Sigmoid colon (tissue), 7 donors: ENCODE data around the gene ETS2. TPM values are rescaled to one million over a fixed set of nuclear protein-coding genes. Genes with fewer than 3 reads are reported as not detected.

Experiments used
- DNase-seq: peaks from one replicate; pipeline ENCODE4 v3.0.0-alpha.2; 2019
- H3K27ac ChIP-seq, 4 donors: fragments of 200-600 bp; sonication (generic); one replicate each; pipeline ENCODE4 v1.5.1; 2016 to 2019; ENCODE audit warnings: mild to moderate bottlenecking in 1 of 4
- H3K27me3 ChIP-seq, 3 donors: fragments of 200-600 bp; sonication (generic); one replicate each; pipeline ENCODE4 v1.5.1; 2019; ENCODE audit warnings: mild to moderate bottlenecking in 1 of 3
- H3K36me3 ChIP-seq, 4 donors: fragments of 200-600 bp; sonication (generic); one replicate each; pipeline ENCODE4 v1.5.1; 2016 to 2019
- H3K4me1 ChIP-seq, 4 donors: fragments of 200-600 bp; sonication (generic); one replicate each; pipeline ENCODE4 v1.5.1; 2017 to 2019
- H3K4me3 ChIP-seq, 4 donors: fragments of 200-600 bp; sonication (generic); one replicate each; pipeline ENCODE4 v1.5.1; 2017 to 2019; ENCODE audit warnings: mild to moderate bottlenecking in 2 of 4, moderate library complexity in 1 of 4
- H3K9me3 ChIP-seq, 4 donors: fragments of 200-600 bp in 3 of 4; sonication (generic) in 3 of 4; one replicate each; pipeline versions ENCODE4 v1.5.1 to v1.6.1; 2013 to 2019
- EP300 ChIP-seq, 4 donors: sonication (generic); formaldehyde crosslinking; IDR thresholded peaks; one replicate each; pipeline ENCODE4 v1.6.1; 2017; ENCODE audit warnings: antibody characterized with exemption in 4 of 4
- POLR2A ChIP-seq, 2 donors: fragments of 450-650 bp; IDR thresholded peaks; one replicate each; pipeline ENCODE4 v1.6.1; 2016; ENCODE audit warnings: antibody characterized with exemption in 2 of 2, mild to moderate bottlenecking in 2 of 2, moderate library complexity in 2 of 2
- POLR2AphosphoS5 ChIP-seq, 4 donors: sonication (generic); formaldehyde crosslinking; IDR thresholded peaks; one replicate each; pipeline ENCODE4 v1.6.1; 2017; ENCODE audit warnings: antibody characterized with exemption in 4 of 4
- WGBS, 2 donors: extraction: QIAGEN DNeasy Blood & Tissue Kit; methylation state at CpG; one replicate each; pipeline ENCODE4 v1.1.7; 2013; 5-methylcytosine and 5-hydroxymethylcytosine counted together
- intact Hi-C: fragments of 100-400 bp; cut with DNase I; formaldehyde crosslinking; loops from one replicate; pipeline ENCODE4 v1.15.1; 2023
- polyA plus RNA-seq, 3 donors: library from polyadenylated mRNA; stranded (reverse); fragments of 200-250 nt; gene quantifications; one replicate each; pipeline ENCODE4 v1.2.3, GENCODE V29; 2013
- total RNA-seq, 4 donors: library from RNA; depleted of rRNA; stranded (reverse); fragments of >200 nt; gene quantifications; one replicate each; pipeline ENCODE4 v1.1.0, GENCODE V29; 2016
- TF ChIP-seq, protein P1 (sequence below), 4 experiments: fragments of 450-650 bp in 3 of 4; fragments of 200-600 bp in 1 of 4; IDR thresholded peaks; one replicate each; pipeline ENCODE4 v1.5.1; 2016 to 2019; ENCODE audit warnings: antibody characterized with exemption in 4 of 4, mild to moderate bottlenecking in 3 of 4, moderate library complexity in 2 of 4
- donor health status: healthy with polysubstance abuse.
- donor health status: Bipolar disorder and iron deficiency.
- donor health status: healthy.

The ETS2 gene
- total and polyA plus RNA-seq, 7 donors = 32.1 to 133 (median 49.2) TPM

DNA sequence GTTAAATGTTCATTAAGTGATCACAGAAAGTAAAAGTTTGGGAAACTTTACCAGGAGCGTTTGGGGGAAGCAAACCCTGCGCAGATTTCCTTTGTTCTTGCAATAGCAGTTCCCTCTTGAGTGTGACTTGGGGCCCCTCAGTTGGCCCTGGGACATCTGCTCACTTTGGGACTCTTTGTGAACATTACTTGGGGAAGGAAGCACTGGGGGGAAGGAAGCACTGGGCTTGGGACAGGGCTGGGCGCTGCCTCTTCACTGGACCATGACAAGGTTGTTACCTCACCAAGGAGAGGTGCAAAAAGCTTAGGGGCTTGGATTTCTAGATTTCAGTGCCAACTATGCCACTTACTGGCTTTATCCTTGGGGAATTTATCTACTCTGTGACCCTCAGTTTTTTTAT, 63.5 kb downstream of the ETS2 start:
- Histone ChIP-seq H3K27me3 (no peaks in the 10 kb centered on the region), H3K4me1 (peaks cover 0 to 5% (median 0%) of the 10 kb centered on the region in 4 donors), H3K36me3 (no peaks in the 10 kb centered on the region), H3K4me3 (no peak overlapping the region), H3K9me3 (no peaks in the 10 kb centered on the region), H3K27ac (no peak overlapping the region)
- intact Hi-C loops = no loop called here
- TF ChIP-seq, protein P1, sequence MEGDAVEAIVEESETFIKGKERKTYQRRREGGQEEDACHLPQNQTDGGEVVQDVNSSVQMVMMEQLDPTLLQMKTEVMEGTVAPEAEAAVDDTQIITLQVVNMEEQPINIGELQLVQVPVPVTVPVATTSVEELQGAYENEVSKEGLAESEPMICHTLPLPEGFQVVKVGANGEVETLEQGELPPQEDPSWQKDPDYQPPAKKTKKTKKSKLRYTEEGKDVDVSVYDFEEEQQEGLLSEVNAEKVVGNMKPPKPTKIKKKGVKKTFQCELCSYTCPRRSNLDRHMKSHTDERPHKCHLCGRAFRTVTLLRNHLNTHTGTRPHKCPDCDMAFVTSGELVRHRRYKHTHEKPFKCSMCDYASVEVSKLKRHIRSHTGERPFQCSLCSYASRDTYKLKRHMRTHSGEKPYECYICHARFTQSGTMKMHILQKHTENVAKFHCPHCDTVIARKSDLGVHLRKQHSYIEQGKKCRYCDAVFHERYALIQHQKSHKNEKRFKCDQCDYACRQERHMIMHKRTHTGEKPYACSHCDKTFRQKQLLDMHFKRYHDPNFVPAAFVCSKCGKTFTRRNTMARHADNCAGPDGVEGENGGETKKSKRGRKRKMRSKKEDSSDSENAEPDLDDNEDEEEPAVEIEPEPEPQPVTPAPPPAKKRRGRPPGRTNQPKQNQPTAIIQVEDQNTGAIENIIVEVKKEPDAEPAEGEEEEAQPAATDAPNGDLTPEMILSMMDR (IDR thresholded peaks at IDR 0.05) = no peak
- TF ChIP-seq EP300 (IDR thresholded peaks at IDR 0.05) (no peak), POLR2A (IDR thresholded peaks at IDR 0.05) (no peak), POLR2AphosphoS5 (IDR thresholded peaks at IDR 0.05) (no peak)
- peak; percentile 72 for DNase-seq
- 63 to 97% methylated on average over 3 of the region's 3 CpGs for WGBS, 2 donors

DNA sequence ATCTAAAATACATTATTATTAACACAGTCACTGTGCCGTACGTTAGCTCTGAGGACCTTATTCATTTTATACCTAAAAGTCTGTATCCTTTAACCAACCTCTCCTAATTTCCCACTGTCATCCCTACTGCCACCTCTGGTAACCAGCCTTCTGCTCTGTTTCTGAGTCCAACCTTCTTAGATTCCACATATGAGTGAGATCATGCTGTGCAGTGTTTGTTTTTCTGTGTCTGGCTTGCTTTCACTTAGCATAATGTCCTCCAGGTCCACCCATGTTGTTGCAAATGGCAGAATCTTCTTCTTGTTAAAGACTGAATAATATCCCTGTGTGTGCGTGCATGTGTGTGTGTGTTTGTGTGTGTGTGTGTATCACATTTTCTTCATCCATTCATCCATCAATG, 64.2 kb downstream of the ETS2 start:
- Histone ChIP-seq H3K27ac (no peak overlapping the region), H3K4me1 (peaks cover 0 to 5% (median 0%) of the 10 kb centered on the region in 4 donors), H3K36me3 (no peaks in the 10 kb centered on the region), H3K9me3 (no peaks in the 10 kb centered on the region), H3K4me3 (no peak overlapping the region), H3K27me3 (no peaks in the 10 kb centered on the region)
- no peak for DNase-seq
- TF ChIP-seq, protein P1 (IDR thresholded peaks at IDR 0.05) = no peak
- TF ChIP-seq POLR2AphosphoS5 (IDR thresholded peaks at IDR 0.05) = no peak
- no peak for TF ChIP-seq POLR2A (IDR thresholded peaks at IDR 0.05)
- no peak for TF ChIP-seq EP300 (IDR thresholded peaks at IDR 0.05)
- intact Hi-C loops = no loop called here
- 78 to 92% methylated on average over 3 of the region's 3 CpGs for WGBS, 2 donors
